MCF 10A (cell line): ENCODE results near the gene EHD3. TPM values are rescaled to one million over a fixed set of nuclear protein-coding genes. Genes with fewer than 3 reads are reported as not detected.

Source experiments
- BruUV-seq: library from RNA; stranded (reverse); fragments of 400-500 nt; replicated peaks from 2 replicates; lab custom pipeline; 2021; lab: Mats Ljungman, UMichigan
- CTCF ChIA-PET: fragments of 300-600 bp; sonication (Branson Sonifier 250); formaldehyde crosslinking; extraction: SDS; loops from one replicate; lab custom pipeline; 2021; ENCODE audit warnings: antibody characterized with exemption, inconsistent platforms; lab: Yijun Ruan, JAX
- POLR2A ChIA-PET: fragments of 300-600, 350-650 bp; sonication (Branson Sonifier 250); formaldehyde crosslinking; extraction: SDS; loops from one replicate; lab custom pipeline; 2020; ENCODE audit warnings: antibody characterized with exemption, inconsistent platforms; lab: Yijun Ruan, JAX
- DNase-seq: peaks from one replicate; pipeline ENCODE4 v3.0.0-alpha.2; 2018; ENCODE audit not compliant: unreplicated experiment
- H3K27ac Mint-ChIP-seq: one replicate; pipeline ENCODE4 v1.8.0; 2022; ENCODE audit warnings: mild to moderate bottlenecking, low read depth, mixed read lengths; ENCODE audit not compliant: unreplicated experiment
- H3K27me3 Mint-ChIP-seq: one replicate; pipeline ENCODE4 v1.8.0; 2022; ENCODE audit warnings: mixed read lengths; ENCODE audit not compliant: insufficient read depth, unreplicated experiment
- H3K36me3 Mint-ChIP-seq: one replicate; pipeline ENCODE4 v1.8.0; 2022; ENCODE audit warnings: mild to moderate bottlenecking, moderate library complexity, mixed read lengths; ENCODE audit not compliant: insufficient read depth, unreplicated experiment
- H3K4me1 Mint-ChIP-seq: one replicate; pipeline ENCODE4 v1.8.0; 2022; ENCODE audit warnings: mixed read lengths; ENCODE audit not compliant: insufficient read depth, unreplicated experiment
- H3K4me3 Mint-ChIP-seq: one replicate; pipeline ENCODE4 v1.8.0; 2022; ENCODE audit warnings: mild to moderate bottlenecking, moderate library complexity, mixed read lengths; ENCODE audit not compliant: unreplicated experiment
- H3K9me3 Mint-ChIP-seq: one replicate; pipeline ENCODE4 v1.8.0; 2022; ENCODE audit warnings: mixed read lengths; ENCODE audit not compliant: unreplicated experiment
- CTCF ChIP-seq: fragments of 200-600 bp; IDR thresholded peaks from one replicate; pipeline ENCODE4 v1.8.0; 2022; ENCODE audit warnings: antibody characterized with exemption, mild to moderate bottlenecking; ENCODE audit not compliant: unreplicated experiment
- intact Hi-C: fragments of 100-400 bp; cut with micrococcal nuclease; formaldehyde crosslinking; loops from 2 replicates; pipeline ENCODE4 v1.14.1; 2022
- total RNA-seq: library from RNA; stranded (reverse); gene quantifications from 2 replicates; pipeline ENCODE4 v1.2.3, GENCODE V29; 2022

The EHD3 gene
- total RNA-seq, 1 experiment from 2014 or later, result 0.49 TPM

DNA sequence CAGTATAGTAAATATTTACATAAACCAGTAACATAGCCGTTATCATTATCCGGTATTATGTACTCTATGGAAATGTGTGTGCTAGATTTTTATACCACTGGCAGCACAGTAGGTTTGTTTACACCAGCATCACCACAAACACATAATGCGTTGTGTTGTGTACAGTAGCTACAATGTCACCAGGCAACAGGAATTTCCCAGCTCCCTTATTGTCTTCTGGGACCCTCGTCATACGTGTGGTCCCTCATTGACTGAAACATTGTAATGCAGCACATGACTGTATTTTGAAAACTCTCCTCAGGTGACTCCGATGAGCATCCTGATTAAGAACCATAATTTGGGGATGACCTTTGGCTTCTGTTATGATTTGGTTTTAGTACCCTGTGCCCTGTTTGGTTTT lies 31.3 kb downstream of the EHD3 start:
- ChIA-PET CTCF (no interaction called here), POLR2A (no interaction called here)
- Mint-ChIP-seq H3K36me3 (no peaks in the 10 kb centered on the region), H3K27me3 (no peaks in the 10 kb centered on the region), H3K27ac (no peak overlapping the region), H3K4me1 (no peaks in the 10 kb centered on the region), H3K4me3 (no peak overlapping the region), H3K9me3 (no peaks in the 10 kb centered on the region)
- DNase-seq, result no peak
- TF ChIP-seq CTCF, result no peak
- no TSS peak for BruUV-seq
- intact Hi-C loops, result no loop called here

GRCh38 chr2:31266804-31267203 lies 32.9 kb downstream of the EHD3 start:
- Mint-ChIP-seq H3K9me3 (no peaks in the 10 kb centered on the region), H3K4me1 (no peaks in the 10 kb centered on the region), H3K36me3 (no peaks in the 10 kb centered on the region), H3K4me3 (no peak overlapping the region), H3K27ac (no peak overlapping the region), H3K27me3 (no peaks in the 10 kb centered on the region)
- BruUV-seq, result no TSS peak
- ChIA-PET POLR2A (no interaction called here), CTCF (interaction anchor here (1.1 kb wide), 1 partner anchor 11 kb away, joined by 4 read pairs; no protein-coding TSS in a partner anchor)
- no peak for DNase-seq
- intact Hi-C loops, result no loop called here
- TF ChIP-seq CTCF, result no peak

DNA sequence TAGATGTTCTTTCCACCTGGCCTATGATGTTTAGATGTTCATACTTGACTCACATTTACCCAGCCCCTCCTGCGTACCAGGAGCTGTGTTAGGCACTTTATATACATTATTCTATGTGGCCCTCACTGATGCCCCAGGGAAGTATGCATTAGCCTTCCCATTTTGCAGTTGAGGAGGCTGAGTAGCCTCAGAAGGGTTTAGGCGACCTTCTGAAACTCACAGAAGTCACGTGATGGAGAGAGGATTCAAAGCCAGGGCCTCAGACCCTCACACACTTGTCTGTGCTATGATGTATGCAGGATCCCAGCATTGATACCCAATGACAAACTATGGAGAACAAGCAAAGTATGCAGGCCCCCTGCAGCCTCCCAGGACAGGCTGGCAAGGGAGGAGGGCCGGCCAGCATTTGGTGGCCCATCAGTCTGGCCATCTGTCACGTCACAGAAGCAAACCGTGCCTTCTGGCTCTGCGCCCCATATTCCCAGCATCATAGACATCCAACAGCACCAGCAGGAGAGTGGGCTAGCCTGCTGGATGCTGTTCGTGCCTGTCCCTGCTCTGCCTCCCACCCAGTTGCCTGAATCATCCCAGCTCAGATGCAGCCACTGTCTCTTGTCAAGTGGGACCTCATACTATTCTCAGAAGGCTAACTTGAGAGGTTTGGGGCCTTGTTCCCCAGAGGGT lies 33.6 kb downstream of the EHD3 start:
- CTCF ChIA-PET, result interaction anchor here (1.1 kb wide), 1 partner anchor 10 kb away, joined by 4 read pairs; no protein-coding TSS in a partner anchor
- Mint-ChIP-seq H3K9me3 (no peaks in the 10 kb centered on the region), H3K27ac (no peak overlapping the region), H3K27me3 (no peaks in the 10 kb centered on the region), H3K4me1 (no peaks in the 10 kb centered on the region), H3K36me3 (no peaks in the 10 kb centered on the region), H3K4me3 (no peak overlapping the region)
- intact Hi-C loops, result no loop called here
- no peak for TF ChIP-seq CTCF
- BruUV-seq, result no TSS peak
- DNase-seq, result no peak
- POLR2A ChIA-PET, result no interaction called here

DNA sequence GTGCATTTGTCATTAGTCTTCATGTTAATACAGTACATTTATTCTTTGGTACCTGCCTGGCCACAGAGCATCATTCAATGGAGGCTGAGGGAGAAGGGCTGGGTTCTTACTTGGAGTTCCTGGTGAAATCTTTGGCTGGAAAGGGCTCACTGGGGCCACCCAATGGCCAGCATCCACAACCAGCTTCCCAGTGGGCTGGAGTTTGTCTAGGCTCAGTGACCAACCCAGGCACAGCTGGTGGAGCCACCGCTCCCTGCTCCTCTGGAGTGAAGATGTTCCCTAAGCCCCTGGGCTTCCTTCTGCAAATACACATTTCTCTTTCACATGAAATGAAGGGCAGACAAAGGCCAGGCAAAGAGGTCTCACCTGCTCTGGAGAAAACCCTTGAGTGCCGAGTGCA lies 34.4 kb downstream of the EHD3 start:
- no peaks in the 10 kb centered on the region for H3K27me3 Mint-ChIP-seq
- no TSS peak for BruUV-seq
- ChIA-PET CTCF (no interaction called here), POLR2A (no interaction called here)
- H3K36me3 Mint-ChIP-seq, result no peaks in the 10 kb centered on the region
- H3K27ac Mint-ChIP-seq, result no peak overlapping the region
- DNase-seq, result no peak
- no peak overlapping the region for H3K4me3 Mint-ChIP-seq
- no peaks in the 10 kb centered on the region for H3K9me3 Mint-ChIP-seq
- no peaks in the 10 kb centered on the region for H3K4me1 Mint-ChIP-seq
- no peak for TF ChIP-seq CTCF
- intact Hi-C loops, result no loop called here
